ENCODE data around the gene NUP62. TPM values are rescaled to one million over a fixed set of nuclear protein-coding genes. Genes with fewer than 3 reads are reported as not detected.

Gene NUP62
- total RNA-seq, 1 donor from 2014 or later: 85.9 TPM

- H3K4me3 Mint-ChIP-seq (ENCODE audit: low read depth): no peak overlapping the region
Measured at GRCh38 chr19:49882643-49883042, 46.7 kb downstream of the NUP62 start.

GRCh38 chr19:49881672-49882394 is 47.5 kb downstream of the NUP62 start:
- no peak overlapping the region for H3K27ac Mint-ChIP-seq
- H3K9me3 Mint-ChIP-seq (ENCODE audit: low read depth): no peaks in the 10 kb centered on the region
- H3K4me1 Mint-ChIP-seq (ENCODE audit: low read depth): peaks cover 9% of the 10 kb centered on the region
- no peak overlapping the region for H3K4me3 Mint-ChIP-seq (ENCODE audit: low read depth)
- DNase-seq (ENCODE audit: low spot score, unreplicated experiment): no peak
- TF ChIP-seq CTCF (IDR thresholded peaks at IDR 0.05; ENCODE audit: unreplicated experiment): no peak
- H3K36me3 Mint-ChIP-seq (ENCODE audit: insufficient read depth): peaks cover 31% of the 10 kb centered on the region
- H3K27me3 Mint-ChIP-seq: no peaks in the 10 kb centered on the region

More at GRCh38 chr19:49882643-49883042, 46.7 kb downstream of the NUP62 start:
- Mint-ChIP-seq H3K27me3 (no peaks in the 10 kb centered on the region), H3K27ac (no peak overlapping the region), H3K9me3 (ENCODE audit: low read depth) (no peaks in the 10 kb centered on the region), H3K36me3 (ENCODE audit: insufficient read depth) (peaks cover 31% of the 10 kb centered on the region), H3K4me1 (ENCODE audit: low read depth) (peaks cover 9% of the 10 kb centered on the region)
- no peak for DNase-seq (ENCODE audit: low spot score, unreplicated experiment)
- TF ChIP-seq CTCF (IDR thresholded peaks at IDR 0.05; ENCODE audit: unreplicated experiment): no peak

GRCh38 chr19:49881186-49881585 is 48.1 kb downstream of the NUP62 start:
- Mint-ChIP-seq H3K36me3 (ENCODE audit: insufficient read depth) (peaks cover 28% of the 10 kb centered on the region), H3K27me3 (no peaks in the 10 kb centered on the region), H3K9me3 (ENCODE audit: low read depth) (no peaks in the 10 kb centered on the region), H3K27ac (peak overlapping the region; percentile 76), H3K4me3 (ENCODE audit: low read depth) (no peak overlapping the region), H3K4me1 (ENCODE audit: low read depth) (peaks cover 9% of the 10 kb centered on the region)
- no peak for DNase-seq (ENCODE audit: low spot score, unreplicated experiment)
- no peak for TF ChIP-seq CTCF (IDR thresholded peaks at IDR 0.05; ENCODE audit: unreplicated experiment)

GRCh38 chr19:49880162-49880869 is 49.0 kb downstream of the NUP62 start:
- DNase-seq (ENCODE audit: low spot score, unreplicated experiment): no peak
- Mint-ChIP-seq H3K27me3 (no peaks in the 10 kb centered on the region), H3K36me3 (ENCODE audit: insufficient read depth) (peaks cover 26% of the 10 kb centered on the region), H3K9me3 (ENCODE audit: low read depth) (no peaks in the 10 kb centered on the region), H3K27ac (no peak overlapping the region), H3K4me1 (ENCODE audit: low read depth) (peaks cover 12% of the 10 kb centered on the region), H3K4me3 (ENCODE audit: low read depth) (no peak overlapping the region)
- TF ChIP-seq CTCF (IDR thresholded peaks at IDR 0.05; ENCODE audit: unreplicated experiment): no peak

GRCh38 chr19:49879243-49879963 is 49.9 kb downstream of the NUP62 start:
- Mint-ChIP-seq H3K27ac (no peak overlapping the region), H3K36me3 (ENCODE audit: insufficient read depth) (peaks cover 23% of the 10 kb centered on the region), H3K27me3 (no peaks in the 10 kb centered on the region), H3K4me3 (ENCODE audit: low read depth) (peak overlapping the region; percentile 29), H3K9me3 (ENCODE audit: low read depth) (no peaks in the 10 kb centered on the region), H3K4me1 (ENCODE audit: low read depth) (peaks cover 12% of the 10 kb centered on the region)
- DNase-seq (ENCODE audit: low spot score, unreplicated experiment): no peak
- no peak for TF ChIP-seq CTCF (IDR thresholded peaks at IDR 0.05; ENCODE audit: unreplicated experiment)
